NB4 (cell line): ENCODE results near the gene ZNF394.

Source experiments
- DNase-seq: peaks from one replicate; pipeline ENCODE4 v3.0.0; 2010; ENCODE audit warnings: low read depth
- H3K4me3 ChIP-seq: one replicate; pipeline ENCODE4 v1.5.1; 2011; ENCODE audit warnings: mild to moderate bottlenecking, low read depth, low read length, moderate library complexity
- MYC ChIP-seq: IDR thresholded peaks from 2 replicates; pipeline ENCODE4 v1.6.1; 2011; ENCODE audit warnings: low read depth, low read length
- POLR2A ChIP-seq: IDR thresholded peaks from 2 replicates; pipeline ENCODE4 v1.6.1; 2011; ENCODE audit warnings: mild to moderate bottlenecking; ENCODE audit not compliant: insufficient read length; ENCODE audit errors: extremely low read depth
- TF ChIP-seq, protein P1 (sequence below): IDR thresholded peaks from 2 replicates; pipeline ENCODE4 v1.6.1; 2011; ENCODE audit warnings: low read depth, low read length
- TF ChIP-seq, protein P2 (sequence below): IDR thresholded peaks from one replicate; pipeline ENCODE4 v1.5.1; 2012; ENCODE audit warnings: low read depth, low read length

The ZNF394 gene

DNA sequence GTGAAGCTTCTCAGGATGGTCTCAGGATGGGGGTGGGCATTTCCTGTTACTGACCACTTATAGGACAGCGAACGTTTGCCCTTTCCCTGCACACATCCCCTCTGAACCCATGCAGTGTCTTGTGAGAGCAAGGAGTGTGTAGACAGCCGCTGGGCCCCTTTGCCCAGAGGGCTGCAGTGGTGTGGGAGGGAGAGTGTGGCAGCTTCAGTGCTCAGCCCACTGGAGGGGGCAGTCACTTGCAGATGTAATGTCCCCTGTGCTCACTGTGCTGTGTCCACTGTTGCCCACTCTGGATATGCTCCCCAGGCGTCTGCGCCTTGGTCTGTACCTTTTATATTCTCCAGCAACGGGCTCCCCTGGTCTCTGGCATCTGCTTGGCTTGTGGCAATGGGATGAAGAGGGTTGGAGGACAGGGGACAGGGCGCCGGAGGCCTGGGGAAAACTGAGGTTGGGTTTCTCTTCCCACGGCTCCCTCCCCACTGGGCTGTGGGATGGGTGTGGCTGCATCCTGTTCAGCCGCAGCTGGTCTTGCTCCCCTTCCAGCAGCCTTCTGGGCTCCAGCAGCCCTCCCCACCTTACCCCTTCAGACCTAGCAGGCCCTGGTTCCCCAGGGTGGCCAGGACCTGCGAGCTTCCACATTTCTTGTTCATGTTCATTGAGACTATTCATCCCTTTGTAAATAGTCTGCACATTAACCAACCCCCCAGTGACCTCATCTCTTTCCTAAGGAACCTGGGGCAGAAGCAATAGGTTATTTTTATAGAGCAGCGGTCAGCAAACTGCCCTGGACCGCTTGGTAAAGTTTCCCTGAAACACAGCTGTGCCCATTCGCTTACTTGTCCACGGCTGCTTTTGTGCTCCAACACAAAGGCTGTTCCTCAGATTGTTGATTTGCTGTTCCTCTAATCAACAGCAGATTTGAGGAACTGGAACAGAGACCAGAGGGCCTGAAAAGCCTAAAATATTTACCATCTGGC is 21.3 kb downstream of the ZNF394 start:
- TF ChIP-seq, protein P1, sequence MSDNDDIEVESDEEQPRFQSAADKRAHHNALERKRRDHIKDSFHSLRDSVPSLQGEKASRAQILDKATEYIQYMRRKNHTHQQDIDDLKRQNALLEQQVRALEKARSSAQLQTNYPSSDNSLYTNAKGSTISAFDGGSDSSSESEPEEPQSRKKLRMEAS = no peak
- no peak for TF ChIP-seq POLR2A
- no peak for TF ChIP-seq MYC
- TF ChIP-seq, protein P2, sequence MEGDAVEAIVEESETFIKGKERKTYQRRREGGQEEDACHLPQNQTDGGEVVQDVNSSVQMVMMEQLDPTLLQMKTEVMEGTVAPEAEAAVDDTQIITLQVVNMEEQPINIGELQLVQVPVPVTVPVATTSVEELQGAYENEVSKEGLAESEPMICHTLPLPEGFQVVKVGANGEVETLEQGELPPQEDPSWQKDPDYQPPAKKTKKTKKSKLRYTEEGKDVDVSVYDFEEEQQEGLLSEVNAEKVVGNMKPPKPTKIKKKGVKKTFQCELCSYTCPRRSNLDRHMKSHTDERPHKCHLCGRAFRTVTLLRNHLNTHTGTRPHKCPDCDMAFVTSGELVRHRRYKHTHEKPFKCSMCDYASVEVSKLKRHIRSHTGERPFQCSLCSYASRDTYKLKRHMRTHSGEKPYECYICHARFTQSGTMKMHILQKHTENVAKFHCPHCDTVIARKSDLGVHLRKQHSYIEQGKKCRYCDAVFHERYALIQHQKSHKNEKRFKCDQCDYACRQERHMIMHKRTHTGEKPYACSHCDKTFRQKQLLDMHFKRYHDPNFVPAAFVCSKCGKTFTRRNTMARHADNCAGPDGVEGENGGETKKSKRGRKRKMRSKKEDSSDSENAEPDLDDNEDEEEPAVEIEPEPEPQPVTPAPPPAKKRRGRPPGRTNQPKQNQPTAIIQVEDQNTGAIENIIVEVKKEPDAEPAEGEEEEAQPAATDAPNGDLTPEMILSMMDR = no peak
- DNase-seq = no peak

DNA sequence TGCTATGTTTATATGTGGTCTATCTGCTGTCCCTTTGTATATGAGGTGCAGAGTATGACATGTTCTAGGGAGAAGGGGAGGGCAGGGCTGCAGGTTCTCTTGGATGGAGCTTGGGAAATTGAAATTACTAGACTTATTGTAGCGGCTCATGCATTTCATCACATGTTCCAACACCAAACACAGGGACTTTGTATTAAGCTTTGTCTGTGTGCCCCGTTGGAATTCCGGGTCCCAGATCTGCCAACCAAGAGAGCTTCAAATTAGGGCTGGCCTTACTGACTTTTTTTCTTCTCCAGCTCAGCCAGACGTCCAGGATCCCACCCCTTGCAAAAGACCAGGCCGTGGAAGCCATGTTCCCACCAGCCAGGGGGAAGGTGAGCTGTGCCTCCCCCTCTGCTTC is 24.0 kb downstream of the ZNF394 start:
- no peak for DNase-seq
- no peak overlapping the region for H3K4me3 ChIP-seq
- TF ChIP-seq, protein P2 = no peak
- TF ChIP-seq MYC (no peak), POLR2A (no peak)
- TF ChIP-seq, protein P1 = no peak

More for the DNA sequence above, 21.3 kb downstream of the ZNF394 start:
- no peak overlapping the region for H3K4me3 ChIP-seq

DNA sequence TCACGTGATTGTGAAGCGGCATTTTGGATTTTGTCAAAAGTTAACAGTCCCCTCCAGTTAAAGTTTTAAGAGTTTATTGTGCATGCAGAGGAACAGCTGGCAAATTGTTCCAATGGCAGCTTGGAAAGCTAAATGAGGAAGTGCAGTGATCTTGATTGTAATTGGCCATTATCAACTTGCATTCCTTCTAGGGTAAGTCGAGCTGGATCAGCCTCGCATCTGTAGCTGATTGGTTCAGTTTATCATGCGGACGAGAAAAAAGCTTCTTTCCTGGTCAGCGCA is 26.8 kb downstream of the ZNF394 start:
- peak overlapping the region; percentile 85 for H3K4me3 ChIP-seq
- TF ChIP-seq, protein P1 = peak; percentile 74; the same call in 1 of the 2 replicates
- TF ChIP-seq, protein P2 = no peak
- TF ChIP-seq POLR2A (no peak), MYC (peak; percentile 56; the same call in 1 of the 2 replicates)
- peak; percentile 91 for DNase-seq

DNA sequence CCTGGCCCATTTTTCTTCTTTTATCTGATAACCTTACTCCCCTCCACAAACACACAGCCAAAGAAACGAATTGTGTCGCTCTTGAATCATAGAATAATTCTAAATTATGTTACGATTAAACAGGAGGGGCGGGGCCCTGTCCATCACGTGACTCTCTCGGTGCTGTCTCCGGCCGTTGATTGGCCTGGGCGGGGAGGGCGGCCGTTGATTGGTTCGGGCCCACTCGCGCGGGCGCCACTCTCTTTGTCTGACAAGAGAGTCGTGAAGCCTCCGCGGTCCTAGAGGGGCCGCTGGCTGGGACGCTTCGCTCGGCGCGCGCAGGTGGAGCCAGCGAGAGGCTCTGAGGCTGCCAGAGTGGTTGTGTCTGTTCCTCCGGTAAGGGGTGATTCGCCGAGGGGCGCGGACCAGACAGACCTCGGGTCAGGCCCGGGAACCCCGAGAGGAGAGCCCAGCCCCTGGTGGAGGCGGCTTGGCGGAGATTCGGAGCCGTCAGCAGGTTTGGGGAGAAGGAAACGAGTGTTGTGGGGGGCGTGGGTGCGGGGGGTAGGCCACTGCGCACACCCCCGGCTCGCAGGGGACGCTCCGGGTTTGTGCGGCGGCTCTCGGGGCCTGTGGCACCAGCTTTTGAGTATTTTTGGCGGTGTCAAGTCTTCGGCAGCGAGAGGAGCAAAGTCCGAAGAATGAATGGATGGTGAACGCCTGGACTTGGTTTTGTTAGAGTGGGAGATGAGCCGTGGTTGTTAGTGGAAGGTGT is 27.3 kb downstream of the ZNF394 start, which contains the start of gene ZNF789:
Gene ZNF789 (plus strand): TSS at position 330 of the 754 bp plus-strand sequence. CDS start 3,567 bp downstream, outside the sequence.
- peak; percentile 99 for DNase-seq
- H3K4me3 ChIP-seq = peak within 1 kb of the TSS; percentile 85
- TF ChIP-seq POLR2A = peak; percentile 87
- TF ChIP-seq, protein P2 = no peak
- peak; percentile 61 for TF ChIP-seq MYC
- TF ChIP-seq, protein P1 = peak; percentile 96

GRCh38 chr7:99469381-99470065 is 30.6 kb downstream of the ZNF394 start:
- no peak overlapping the region for H3K4me3 ChIP-seq
- TF ChIP-seq, protein P1 = no peak
- TF ChIP-seq, protein P2 = no peak
- no peak for TF ChIP-seq MYC
- TF ChIP-seq POLR2A = no peak
- no peak for DNase-seq
